ENCODE results near the gene TSSK3.

Gene TSSK3

GRCh38 chr1:32341186-32341757 lies 21.1 kb upstream of the TSSK3 start:
- Histone ChIP-seq H3K4me3 (ENCODE audit: low read length) (no peak overlapping the region), H3K9ac (ENCODE audit: low read length) (no peak overlapping the region), H3K4me1 (ENCODE audit: control insufficient read depth, insufficient read depth, low read length) (peaks cover 35% of the 10 kb centered on the region), H3K36me3 (ENCODE audit: control insufficient read depth, insufficient read depth, low read length, severe bottlenecking) (no peaks in the 10 kb centered on the region), H3K27me3 (replicated peaks; ENCODE audit: control insufficient read depth, insufficient read depth, low read length) (no peaks in the 10 kb centered on the region), H3K9me3 (ENCODE audit: control insufficient read depth, low read length) (no peaks in the 10 kb centered on the region)
- DNase-seq (ENCODE audit: low read depth): no peak

GRCh38 chr1:32341971-32342370 lies 20.4 kb upstream of the TSSK3 start:
- no peak for DNase-seq (ENCODE audit: low read depth)
- Histone ChIP-seq H3K4me3 (ENCODE audit: low read length) (no peak overlapping the region), H3K9me3 (ENCODE audit: control insufficient read depth, low read length) (no peaks in the 10 kb centered on the region), H3K9ac (ENCODE audit: low read length) (no peak overlapping the region), H3K4me1 (ENCODE audit: control insufficient read depth, insufficient read depth, low read length) (peaks cover 28% of the 10 kb centered on the region), H3K36me3 (ENCODE audit: control insufficient read depth, insufficient read depth, low read length, severe bottlenecking) (no peaks in the 10 kb centered on the region), H3K27me3 (replicated peaks; ENCODE audit: control insufficient read depth, insufficient read depth, low read length) (no peaks in the 10 kb centered on the region)

GRCh38 chr1:32342704-32343103 lies 19.6 kb upstream of the TSSK3 start:
- H3K4me3 ChIP-seq (ENCODE audit: low read length): no peak overlapping the region

GRCh38 chr1:32345289-32345827 lies 17.0 kb upstream of the TSSK3 start:
- no peak for DNase-seq (ENCODE audit: low read depth)
- H3K4me1 ChIP-seq (ENCODE audit: control insufficient read depth, insufficient read depth, low read length): peaks cover 13% of the 10 kb centered on the region
- H3K9me3 ChIP-seq (ENCODE audit: control insufficient read depth, low read length): no peaks in the 10 kb centered on the region
- H3K4me3 ChIP-seq (ENCODE audit: low read length): no peak overlapping the region
- H3K9ac ChIP-seq (ENCODE audit: low read length): no peak overlapping the region
- H3K36me3 ChIP-seq (ENCODE audit: control insufficient read depth, insufficient read depth, low read length, severe bottlenecking): no peaks in the 10 kb centered on the region
- H3K27me3 ChIP-seq (replicated peaks; ENCODE audit: control insufficient read depth, insufficient read depth, low read length): no peaks in the 10 kb centered on the region

More at GRCh38 chr1:32342704-32343103, 19.6 kb upstream of the TSSK3 start:
- no peak overlapping the region for H3K9ac ChIP-seq (ENCODE audit: low read length)
- no peaks in the 10 kb centered on the region for H3K9me3 ChIP-seq (ENCODE audit: control insufficient read depth, low read length)
- DNase-seq (ENCODE audit: low read depth): no peak
- no peaks in the 10 kb centered on the region for H3K27me3 ChIP-seq (replicated peaks; ENCODE audit: control insufficient read depth, insufficient read depth, low read length)
- no peaks in the 10 kb centered on the region for H3K36me3 ChIP-seq (ENCODE audit: control insufficient read depth, insufficient read depth, low read length, severe bottlenecking)
- H3K4me1 ChIP-seq (ENCODE audit: control insufficient read depth, insufficient read depth, low read length): peaks cover 24% of the 10 kb centered on the region

GRCh38 chr1:32346532-32347157 lies 15.7 kb upstream of the TSSK3 start:
- no peaks in the 10 kb centered on the region for H3K36me3 ChIP-seq (ENCODE audit: control insufficient read depth, insufficient read depth, low read length, severe bottlenecking)
- peaks cover 13% of the 10 kb centered on the region for H3K4me1 ChIP-seq (ENCODE audit: control insufficient read depth, insufficient read depth, low read length)
- H3K27me3 ChIP-seq (replicated peaks; ENCODE audit: control insufficient read depth, insufficient read depth, low read length): no peaks in the 10 kb centered on the region
- H3K4me3 ChIP-seq (ENCODE audit: low read length): no peak overlapping the region
- no peak overlapping the region for H3K9ac ChIP-seq (ENCODE audit: low read length)
- H3K9me3 ChIP-seq (ENCODE audit: control insufficient read depth, low read length): no peaks in the 10 kb centered on the region
- no peak for DNase-seq (ENCODE audit: low read depth)

- Histone ChIP-seq H3K4me1 (ENCODE audit: control insufficient read depth, insufficient read depth, low read length) (peaks cover 38% of the 10 kb centered on the region), H3K27me3 (replicated peaks; ENCODE audit: control insufficient read depth, insufficient read depth, low read length) (no peaks in the 10 kb centered on the region), H3K9ac (ENCODE audit: low read length) (no peak overlapping the region), H3K36me3 (ENCODE audit: control insufficient read depth, insufficient read depth, low read length, severe bottlenecking) (no peaks in the 10 kb centered on the region), H3K9me3 (ENCODE audit: control insufficient read depth, low read length) (no peaks in the 10 kb centered on the region), H3K4me3 (ENCODE audit: low read length) (no peak overlapping the region)
- no peak for DNase-seq (ENCODE audit: low read depth)
These were observed 13.1 kb upstream of the TSSK3 start for GRCh38 chr1:32349211-32349708.

GRCh38 chr1:32350785-32351398 lies 11.4 kb upstream of the TSSK3 start:
- no peaks in the 10 kb centered on the region for H3K9me3 ChIP-seq (ENCODE audit: control insufficient read depth, low read length)
- H3K4me1 ChIP-seq (ENCODE audit: control insufficient read depth, insufficient read depth, low read length): peaks cover 31% of the 10 kb centered on the region
- peak; percentile 88 for DNase-seq (ENCODE audit: low read depth)
- H3K36me3 ChIP-seq (ENCODE audit: control insufficient read depth, insufficient read depth, low read length, severe bottlenecking): no peaks in the 10 kb centered on the region
- peak overlapping the region; percentile 83 for H3K4me3 ChIP-seq (ENCODE audit: low read length)
- H3K27me3 ChIP-seq (replicated peaks; ENCODE audit: control insufficient read depth, insufficient read depth, low read length): no peaks in the 10 kb centered on the region
- peak overlapping the region; percentile 57 for H3K9ac ChIP-seq (ENCODE audit: low read length)

GRCh38 chr1:32351399-32352238 lies 10.7 kb upstream of the TSSK3 start:
- peak overlapping the region; percentile 89 for H3K9ac ChIP-seq (ENCODE audit: low read length)
- H3K4me1 ChIP-seq (ENCODE audit: control insufficient read depth, insufficient read depth, low read length): peaks cover 27% of the 10 kb centered on the region
- H3K27me3 ChIP-seq (replicated peaks; ENCODE audit: control insufficient read depth, insufficient read depth, low read length): no peaks in the 10 kb centered on the region
- DNase-seq (ENCODE audit: low read depth): peak; percentile 97
- peak overlapping the region; percentile 83 for H3K4me3 ChIP-seq (ENCODE audit: low read length)
- H3K36me3 ChIP-seq (ENCODE audit: control insufficient read depth, insufficient read depth, low read length, severe bottlenecking): no peaks in the 10 kb centered on the region
- H3K9me3 ChIP-seq (ENCODE audit: control insufficient read depth, low read length): no peaks in the 10 kb centered on the region

GRCh38 chr1:32352239-32352745 lies 10.0 kb upstream of the TSSK3 start:
- H3K36me3 ChIP-seq (ENCODE audit: control insufficient read depth, insufficient read depth, low read length, severe bottlenecking): no peaks in the 10 kb centered on the region
- no peak for DNase-seq (ENCODE audit: low read depth)
- peak overlapping the region; percentile 89 for H3K9ac ChIP-seq (ENCODE audit: low read length)
- no peaks in the 10 kb centered on the region for H3K27me3 ChIP-seq (replicated peaks; ENCODE audit: control insufficient read depth, insufficient read depth, low read length)
- no peaks in the 10 kb centered on the region for H3K9me3 ChIP-seq (ENCODE audit: control insufficient read depth, low read length)
- peaks cover 27% of the 10 kb centered on the region for H3K4me1 ChIP-seq (ENCODE audit: control insufficient read depth, insufficient read depth, low read length)
- peak overlapping the region; percentile 83 for H3K4me3 ChIP-seq (ENCODE audit: low read length)

- H3K27me3 ChIP-seq (replicated peaks; ENCODE audit: control insufficient read depth, insufficient read depth, low read length): no peaks in the 10 kb centered on the region
- no peaks in the 10 kb centered on the region for H3K36me3 ChIP-seq (ENCODE audit: control insufficient read depth, insufficient read depth, low read length, severe bottlenecking)
- DNase-seq (ENCODE audit: low read depth): no peak
- H3K4me1 ChIP-seq (ENCODE audit: control insufficient read depth, insufficient read depth, low read length): peaks cover 27% of the 10 kb centered on the region
- peak overlapping the region; percentile 89 for H3K9ac ChIP-seq (ENCODE audit: low read length)
- H3K4me3 ChIP-seq (ENCODE audit: low read length): peak overlapping the region; percentile 83
- no peaks in the 10 kb centered on the region for H3K9me3 ChIP-seq (ENCODE audit: control insufficient read depth, low read length)
These were observed 9.4 kb upstream of the TSSK3 start for GRCh38 chr1:32352831-32353383.

Measured in adipocyte (in vitro differentiated cells).